ENCODE data around the gene SEPTIN12.
A peak's percentile ranks its signal among the peaks of the same experiment; 100 is the strongest.

Gene SEPTIN12

GRCh38 chr16:4800290-4801041 is 12.3 kb upstream of the SEPTIN12 start:
- TF ChIP-seq CTCF (IDR thresholded peaks at IDR 0.05; ENCODE audit: extremely low read depth, insufficient read depth, missing control alignments), result no peak
- peak; percentile 41 for DNase-seq (ENCODE audit: low spot score)
- in situ Hi-C loops (cut with MboI; ENCODE audit: low pct_unique_long_range_greater_than_20kb, low sequenced_read_pairs, unreplicated experiment), result no loop called here

DNA sequence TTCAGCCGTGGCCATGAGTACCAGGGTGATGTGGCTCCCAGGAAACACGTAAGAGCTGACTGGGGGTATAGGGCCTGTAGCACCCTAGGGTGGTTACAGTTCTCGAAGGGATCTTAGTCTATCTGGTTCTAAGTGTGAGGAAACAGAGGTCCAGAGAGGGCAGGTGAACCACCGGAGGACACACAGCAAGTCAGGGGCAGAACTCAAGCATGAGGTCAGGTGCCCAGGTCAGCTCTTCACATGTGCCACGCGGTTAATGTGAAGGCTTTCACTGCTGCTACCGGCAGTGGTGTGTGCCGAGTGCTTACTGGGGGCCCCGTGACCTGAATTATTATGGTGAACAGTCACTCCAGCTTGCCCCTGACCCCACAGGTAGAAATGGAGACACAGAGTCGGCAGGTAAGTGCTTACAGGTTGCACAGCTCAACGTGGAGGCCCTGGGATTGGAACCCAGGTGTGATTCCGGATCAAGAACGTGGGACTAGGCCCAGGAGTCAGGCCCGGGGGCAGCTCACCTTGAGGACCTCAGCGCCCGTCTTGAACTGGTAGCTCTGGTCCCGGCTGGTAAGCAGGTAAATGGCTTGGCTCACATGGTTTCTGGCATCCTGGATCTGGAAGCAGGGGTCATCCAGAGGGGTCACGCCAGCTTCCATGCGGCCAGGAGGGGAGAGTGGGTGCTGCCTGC is 11.2 kb upstream of the SEPTIN12 start:
- no peak for DNase-seq (ENCODE audit: low spot score)
- TF ChIP-seq CTCF (IDR thresholded peaks at IDR 0.05; ENCODE audit: extremely low read depth, insufficient read depth, missing control alignments), result no peak
- in situ Hi-C loops (cut with MboI; ENCODE audit: low pct_unique_long_range_greater_than_20kb, low sequenced_read_pairs, unreplicated experiment), result no loop called here

DNA sequence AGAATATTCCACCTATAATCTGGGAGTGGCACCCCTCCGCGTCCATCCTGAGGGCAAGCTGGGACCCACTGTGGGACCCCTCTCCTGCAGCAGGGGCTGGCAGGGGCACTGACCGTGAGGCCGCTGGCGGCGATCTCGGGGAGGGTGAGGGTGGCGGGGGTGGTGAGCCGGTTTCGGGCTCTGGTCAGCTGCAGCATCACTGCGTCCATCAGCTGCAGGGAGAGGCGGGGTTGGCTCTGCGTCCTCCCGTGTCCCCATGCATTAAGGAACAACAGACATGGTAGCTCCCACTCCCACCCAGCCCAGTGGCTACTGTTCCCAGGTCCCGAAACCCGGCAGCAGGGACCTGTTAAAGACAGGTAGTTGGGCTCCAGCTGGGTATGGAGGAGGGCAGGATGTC is 10.3 kb upstream of the SEPTIN12 start:
- no peak for TF ChIP-seq CTCF (IDR thresholded peaks at IDR 0.05; ENCODE audit: extremely low read depth, insufficient read depth, missing control alignments)
- in situ Hi-C loops (cut with MboI; ENCODE audit: low pct_unique_long_range_greater_than_20kb, low sequenced_read_pairs, unreplicated experiment), result no loop called here
- DNase-seq (ENCODE audit: low spot score), result no peak

- TF ChIP-seq CTCF (IDR thresholded peaks at IDR 0.05; ENCODE audit: extremely low read depth, insufficient read depth, missing control alignments), result no peak
- in situ Hi-C loops (cut with MboI; ENCODE audit: low pct_unique_long_range_greater_than_20kb, low sequenced_read_pairs, unreplicated experiment), result no loop called here
- DNase-seq (ENCODE audit: low spot score), result no peak
These were observed 9.7 kb upstream of the SEPTIN12 start for GRCh38 chr16:4797805-4798252.

GRCh38 chr16:4796982-4797804 is 9.0 kb upstream of the SEPTIN12 start:
- no peak for DNase-seq (ENCODE audit: low spot score)
- in situ Hi-C loops (cut with MboI; ENCODE audit: low pct_unique_long_range_greater_than_20kb, low sequenced_read_pairs, unreplicated experiment), result no loop called here
- TF ChIP-seq CTCF (IDR thresholded peaks at IDR 0.05; ENCODE audit: extremely low read depth, insufficient read depth, missing control alignments), result no peak

- in situ Hi-C loops (cut with MboI; ENCODE audit: low pct_unique_long_range_greater_than_20kb, low sequenced_read_pairs, unreplicated experiment), result no loop called here
- DNase-seq (ENCODE audit: low spot score), result no peak
- no peak for TF ChIP-seq CTCF (IDR thresholded peaks at IDR 0.05; ENCODE audit: extremely low read depth, insufficient read depth, missing control alignments)
These were observed 7.9 kb upstream of the SEPTIN12 start for GRCh38 chr16:4795828-4796572.
